ENCODE measurements around the gene CD44.

CD44 gene

DNA sequence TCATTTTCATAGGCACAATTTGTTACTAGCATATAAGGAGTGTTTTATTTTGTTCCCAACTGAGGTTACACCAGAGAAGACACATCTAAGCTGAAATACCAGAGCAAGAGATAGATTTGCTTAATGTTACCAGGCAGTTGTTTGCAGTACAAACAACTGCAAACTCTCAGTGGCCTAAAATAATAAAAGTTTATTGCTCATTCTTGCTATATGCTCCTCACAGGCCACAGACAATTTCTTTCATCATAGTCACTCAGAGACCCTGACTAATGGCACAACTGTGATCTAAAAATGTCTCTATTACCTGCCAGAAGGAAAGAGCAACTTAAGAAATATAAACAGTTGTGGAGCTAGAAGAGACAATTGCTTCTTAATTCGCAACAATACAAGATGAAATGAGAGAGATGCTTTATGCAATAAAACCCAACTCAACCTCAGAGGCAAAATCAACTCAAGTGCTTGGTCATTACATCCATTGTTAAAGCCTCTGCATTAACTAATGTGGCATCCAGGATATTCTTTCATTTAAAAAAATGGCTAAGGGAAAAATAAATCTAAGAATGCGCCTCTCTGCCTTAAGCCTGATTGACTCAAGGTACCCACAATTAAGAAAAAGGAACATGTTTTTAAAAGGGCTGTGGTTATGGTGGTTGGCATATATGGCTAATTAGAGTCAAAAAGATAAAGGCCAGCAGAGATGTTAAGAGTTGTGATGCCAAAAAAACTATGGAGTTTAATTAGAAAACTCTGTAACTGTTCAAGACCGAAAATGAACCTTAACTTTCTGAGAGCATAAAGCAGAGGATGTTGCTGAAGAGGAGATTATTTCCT lies 103.7 kb downstream of the CD44 start:
- no peak for DNase-seq

DNA sequence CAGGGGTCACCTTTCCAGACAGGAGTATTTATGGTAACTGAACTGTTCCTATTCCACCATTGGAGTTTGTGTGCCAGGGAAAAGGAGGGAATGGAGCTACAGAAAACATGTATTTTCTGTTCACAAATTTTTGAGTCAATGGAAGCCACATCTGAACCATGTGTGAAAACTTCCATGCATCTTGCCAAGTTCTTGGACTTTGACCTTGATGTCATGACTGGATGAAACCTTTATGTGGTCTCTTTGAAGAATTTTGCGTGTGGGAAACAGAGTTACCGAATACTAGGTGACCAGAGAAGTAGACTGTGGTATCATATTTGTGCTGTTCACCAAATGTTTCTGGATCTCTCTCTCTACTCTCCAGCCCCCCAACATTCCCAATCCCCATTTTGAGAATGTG lies 104.8 kb downstream of the CD44 start:
- DNase-seq = no peak

DNA sequence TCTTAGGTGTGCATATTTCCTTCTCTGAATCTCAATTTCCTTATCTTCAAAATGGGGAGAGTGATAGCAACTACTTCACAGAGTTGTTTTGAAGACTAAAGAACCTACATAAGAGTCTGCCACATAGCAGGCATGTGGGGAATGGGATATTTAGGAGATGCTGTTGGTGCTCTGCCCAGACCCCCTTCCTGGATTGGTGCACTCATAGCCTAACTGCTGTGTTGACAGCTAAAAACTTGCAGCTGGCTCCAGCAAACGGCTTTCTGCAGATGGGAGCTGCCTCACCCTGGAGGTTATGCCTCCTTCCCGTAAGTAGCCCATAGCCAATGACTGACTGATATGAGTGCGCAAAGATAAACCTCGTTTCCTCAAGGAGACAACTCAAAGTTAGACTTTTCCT lies 106.1 kb downstream of the CD44 start:
- DNase-seq = no peak

DNA sequence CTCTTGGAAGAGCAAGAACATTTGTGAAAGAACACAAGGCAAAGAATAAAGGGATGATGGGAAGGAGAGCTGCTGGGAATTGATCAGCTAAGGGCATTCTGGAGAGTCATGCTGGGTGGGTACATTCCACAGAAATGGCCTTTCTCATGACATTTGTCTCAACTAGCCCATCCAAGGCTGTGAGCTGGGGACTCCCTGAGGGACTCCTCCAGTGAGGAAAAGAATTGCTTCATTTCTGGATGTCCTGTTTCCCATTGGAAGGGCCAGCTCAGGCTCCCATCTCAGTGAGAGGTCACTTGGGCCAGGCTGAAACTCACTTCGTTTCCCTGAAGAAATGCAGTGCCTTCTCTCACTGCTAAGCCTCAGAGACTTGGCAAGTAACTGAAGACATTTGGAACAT lies 106.8 kb downstream of the CD44 start:
- no peak for DNase-seq

DNA sequence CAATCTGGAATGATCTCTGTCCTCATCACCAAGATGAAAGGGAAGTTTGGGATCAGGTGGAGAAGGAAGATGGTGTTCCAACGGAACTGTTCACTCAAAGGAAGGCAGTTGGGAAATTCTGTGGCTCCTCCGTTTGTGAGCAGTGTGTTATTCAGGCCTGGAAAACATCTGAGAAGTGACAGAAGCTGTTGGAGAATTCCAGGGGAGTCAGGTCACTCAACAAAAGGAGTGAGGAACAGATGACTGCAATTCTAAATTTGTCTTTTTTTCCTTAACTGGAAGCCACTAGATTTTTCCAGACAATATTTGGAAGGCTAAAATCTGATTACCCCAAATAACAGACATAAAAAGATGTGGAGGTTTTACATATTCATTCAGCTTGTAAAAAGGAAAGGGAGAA lies 107.8 kb downstream of the CD44 start:
- DNase-seq = no peak

DNA sequence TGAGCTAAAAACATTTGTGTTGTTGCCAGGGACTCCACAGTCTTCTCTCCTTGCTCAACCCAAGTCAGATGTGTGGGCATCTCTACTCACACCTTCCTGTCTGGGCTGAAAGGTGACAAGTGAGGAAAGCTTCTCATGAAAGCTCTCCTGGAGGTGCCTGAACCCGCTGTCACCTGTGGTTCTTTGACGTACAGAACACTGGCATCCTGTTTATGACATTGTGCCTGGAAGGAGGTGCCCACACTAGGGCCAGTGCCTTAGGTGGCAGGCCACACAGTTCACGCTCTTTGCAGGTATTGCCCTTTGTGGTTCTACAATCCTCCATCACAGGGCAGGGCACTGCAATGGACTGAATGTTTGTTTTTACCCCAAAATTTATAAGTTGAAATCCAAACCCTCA lies 108.5 kb downstream of the CD44 start:
- no peak for DNase-seq

DNA sequence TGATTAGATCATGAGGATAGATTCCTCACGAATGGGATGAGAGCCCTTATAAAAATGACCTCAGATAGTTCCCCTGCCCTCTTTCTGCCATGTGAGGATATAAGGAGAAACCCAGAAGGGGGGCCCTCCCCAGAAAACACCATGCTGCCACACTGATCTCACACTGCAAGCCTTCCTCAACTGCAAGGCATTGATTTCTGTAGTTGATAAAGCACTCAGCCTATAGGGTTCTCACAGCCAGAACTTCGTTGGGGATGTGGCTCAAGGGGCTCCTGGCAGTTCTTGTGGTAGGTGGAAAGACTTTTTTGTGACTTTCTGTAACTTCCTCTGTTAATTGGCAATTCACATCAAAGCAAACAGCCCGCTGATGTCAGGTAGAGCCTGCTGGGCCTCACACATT lies 108.9 kb downstream of the CD44 start:
- no peak for DNase-seq

DNA sequence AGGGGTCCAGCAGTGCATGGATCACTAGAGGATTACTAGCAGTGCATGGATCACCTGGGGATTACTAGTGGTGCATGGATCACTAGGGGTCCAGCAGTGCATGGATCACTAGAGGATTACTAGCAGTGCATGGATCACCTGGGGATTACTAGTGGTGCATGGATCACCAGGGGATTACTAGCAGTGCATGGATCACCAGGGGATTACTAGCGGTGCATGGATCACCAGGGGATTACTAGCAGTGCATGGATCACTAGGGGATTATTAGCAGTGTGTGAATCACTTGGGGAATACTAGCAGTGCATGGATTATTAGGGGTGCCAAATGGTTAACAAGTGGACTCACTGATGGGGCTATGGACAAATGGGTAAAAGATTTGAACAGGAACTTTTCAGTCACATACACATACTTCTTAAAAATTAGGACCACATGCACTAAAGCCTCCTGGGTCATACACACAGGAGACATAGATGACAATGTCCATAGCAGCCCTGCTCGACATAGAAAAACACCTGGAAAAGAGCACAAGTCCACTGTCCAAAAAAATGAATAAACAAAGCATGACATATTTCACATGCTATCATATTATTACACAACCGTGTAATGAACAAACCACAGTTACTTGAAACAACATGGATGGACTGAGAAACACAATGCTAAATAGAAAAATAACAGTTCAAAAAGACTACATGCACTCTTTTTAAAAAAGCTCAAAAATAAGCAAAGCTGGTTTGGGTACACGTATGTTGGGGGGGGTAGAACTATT lies 109.8 kb downstream of the CD44 start:
- no peak for DNase-seq

DNA sequence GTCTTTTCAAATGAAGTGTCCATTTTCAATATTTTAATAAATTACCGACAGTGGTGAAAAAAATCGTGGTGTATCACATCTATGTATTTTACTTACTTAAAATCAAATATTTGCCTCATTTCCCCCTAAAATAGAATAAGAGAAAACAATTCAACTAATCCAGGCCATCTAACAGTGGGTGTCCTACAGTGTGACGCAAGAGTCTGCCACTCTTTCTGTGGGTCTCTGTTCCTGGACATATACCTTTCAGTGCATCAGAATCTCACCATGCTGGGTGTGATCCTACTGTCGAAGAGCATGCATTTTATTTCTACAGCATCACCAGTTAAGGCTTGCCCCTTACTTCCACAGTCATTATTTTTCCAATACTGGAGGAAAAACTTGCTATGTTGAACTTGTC lies 111.2 kb downstream of the CD44 start:
- no peak for DNase-seq

DNA sequence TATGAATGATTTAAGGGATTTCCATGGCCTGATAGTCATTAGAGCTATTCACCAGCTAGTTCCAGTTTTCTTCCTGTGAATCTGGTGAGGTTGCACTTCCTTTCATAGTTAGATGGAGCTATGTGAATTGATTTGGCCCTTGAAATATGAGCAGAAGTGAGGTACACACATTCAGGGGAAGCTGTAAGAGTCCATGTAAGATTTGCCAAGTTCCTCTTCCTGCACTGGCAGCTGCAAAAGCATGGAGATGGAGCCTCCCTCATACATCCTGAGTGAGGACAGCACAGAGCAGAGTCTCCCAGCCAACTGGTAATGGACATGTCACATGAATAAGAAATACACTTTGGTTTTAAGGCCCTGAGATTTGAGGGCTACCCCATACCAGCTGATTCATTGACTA lies 111.7 kb downstream of the CD44 start:
- no peak for DNase-seq

DNA sequence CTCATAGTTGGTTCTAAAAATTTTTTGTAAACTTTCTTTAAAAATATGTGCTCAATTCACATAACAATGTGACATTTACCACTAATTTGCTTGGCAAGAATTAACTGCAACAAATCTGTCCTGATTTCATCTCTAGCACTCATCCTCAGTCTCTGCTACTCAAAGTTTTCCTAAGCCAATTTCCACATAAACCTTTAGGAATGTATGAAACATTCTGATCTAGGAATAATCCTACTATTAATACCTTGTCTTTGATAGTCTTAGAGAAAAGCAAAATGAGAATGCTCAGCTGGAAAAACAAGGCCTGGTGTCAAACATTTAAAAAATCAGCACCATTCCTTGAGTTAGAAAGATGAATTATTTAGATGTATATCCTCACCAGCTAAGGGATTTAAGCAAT lies 114.3 kb downstream of the CD44 start:
- no peak for DNase-seq

DNA sequence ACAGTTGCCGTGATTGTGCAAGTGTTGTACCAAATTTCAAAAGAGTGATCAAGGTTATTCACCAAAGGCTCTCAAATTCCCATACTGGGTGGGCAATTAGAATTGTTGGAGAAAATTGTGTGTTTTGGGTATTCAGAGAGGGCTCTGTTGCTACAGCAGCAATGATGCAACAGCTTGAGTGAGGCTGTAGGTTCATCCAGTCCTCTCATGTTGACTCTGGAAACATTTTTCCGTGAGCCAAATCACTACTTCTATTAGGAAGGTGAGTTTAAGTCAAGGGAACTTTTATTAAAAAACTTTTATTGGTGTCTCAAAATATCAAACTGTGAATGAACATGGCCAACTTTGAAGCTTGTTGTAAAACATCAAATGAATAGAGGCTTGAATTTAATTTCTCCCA lies 116.5 kb downstream of the CD44 start:
- DNase-seq = no peak

DNA sequence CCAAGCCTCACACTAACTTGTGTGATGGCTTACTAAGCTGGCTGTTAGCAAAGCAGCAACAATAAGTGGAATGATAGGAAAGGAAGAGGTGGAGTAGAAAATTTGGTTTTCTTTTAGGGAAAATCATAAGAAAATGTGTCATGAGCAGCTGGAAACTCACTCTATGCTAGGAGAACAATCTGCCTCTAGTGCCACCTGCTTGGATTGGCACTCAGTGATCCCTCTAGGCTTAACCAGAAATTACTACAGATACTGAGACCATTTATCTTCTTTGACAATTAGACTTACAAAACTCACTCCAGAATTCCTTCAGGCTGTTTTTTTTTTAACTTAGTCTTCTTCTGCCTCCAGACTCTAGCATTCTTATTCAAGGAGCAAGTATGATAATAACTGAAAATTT lies 117.3 kb downstream of the CD44 start:
- DNase-seq = no peak

DNA sequence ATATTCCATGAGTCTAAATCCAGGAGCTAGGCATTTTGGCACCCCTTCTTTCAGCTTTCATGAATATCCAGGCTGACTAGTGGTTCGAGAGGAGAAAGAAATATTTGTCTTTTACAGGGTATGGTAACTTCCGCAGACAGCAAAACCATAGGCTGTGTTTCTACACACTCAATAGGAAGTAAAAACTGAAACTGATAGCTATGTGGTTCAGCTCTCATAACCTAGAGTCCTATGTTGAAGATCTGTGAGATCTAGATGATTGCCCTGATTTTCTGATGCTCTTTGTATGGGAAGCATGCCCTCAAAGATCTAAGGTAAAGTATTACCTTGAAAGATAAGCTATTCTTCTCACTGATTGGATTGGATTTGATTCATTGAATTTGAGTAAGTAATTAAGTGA lies 118.3 kb downstream of the CD44 start:
- DNase-seq = no peak

DNA sequence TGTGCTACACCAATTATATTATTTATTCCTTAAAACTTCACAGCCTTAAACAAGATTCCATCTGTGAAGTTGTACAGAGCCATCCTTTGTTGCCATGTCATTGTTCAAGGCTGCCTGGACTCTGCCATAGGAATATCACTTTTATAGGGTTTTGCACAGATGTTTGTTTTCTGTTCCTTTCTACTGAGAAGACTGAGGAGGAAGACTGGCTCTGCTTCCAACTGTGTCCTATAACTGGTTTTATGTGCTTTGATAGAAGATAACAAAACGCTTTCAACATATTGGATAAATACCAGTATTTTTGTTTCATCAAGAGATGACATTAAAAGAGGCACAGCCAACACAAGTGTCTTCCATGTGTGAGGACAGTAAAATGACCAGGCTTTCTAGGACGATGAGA lies 120.6 kb downstream of the CD44 start:
- DNase-seq = no peak

DNA sequence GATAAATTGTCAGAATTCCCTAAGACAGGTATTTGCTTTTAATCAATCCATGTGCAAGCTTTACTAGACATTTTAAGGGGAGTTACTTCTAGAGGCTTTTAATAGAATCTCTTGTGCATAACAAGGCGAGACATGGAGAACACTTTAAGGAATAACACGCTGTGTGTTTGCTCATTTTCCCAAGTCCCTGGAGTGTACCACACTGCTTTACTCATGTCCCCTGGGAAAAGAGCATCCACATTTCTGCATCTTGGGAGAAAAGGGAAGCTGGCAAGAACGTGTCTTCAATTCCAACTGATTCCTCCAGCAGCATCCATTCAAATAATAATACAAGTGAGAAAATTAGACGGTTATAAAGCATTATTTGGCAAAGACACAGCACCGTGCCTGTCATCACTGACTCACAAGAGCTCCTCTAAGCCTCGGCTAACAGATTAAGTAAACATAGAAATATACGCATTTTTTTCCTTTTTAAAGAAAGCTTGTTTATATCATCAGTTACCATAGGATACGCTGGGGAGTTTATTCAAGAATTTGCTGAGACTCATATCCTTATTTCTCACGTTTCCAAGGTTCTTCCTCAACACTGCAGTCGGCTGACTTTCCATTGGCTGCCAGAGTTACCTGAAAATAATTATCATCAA lies 121.5 kb downstream of the CD44 start:
- no peak for DNase-seq

DNA sequence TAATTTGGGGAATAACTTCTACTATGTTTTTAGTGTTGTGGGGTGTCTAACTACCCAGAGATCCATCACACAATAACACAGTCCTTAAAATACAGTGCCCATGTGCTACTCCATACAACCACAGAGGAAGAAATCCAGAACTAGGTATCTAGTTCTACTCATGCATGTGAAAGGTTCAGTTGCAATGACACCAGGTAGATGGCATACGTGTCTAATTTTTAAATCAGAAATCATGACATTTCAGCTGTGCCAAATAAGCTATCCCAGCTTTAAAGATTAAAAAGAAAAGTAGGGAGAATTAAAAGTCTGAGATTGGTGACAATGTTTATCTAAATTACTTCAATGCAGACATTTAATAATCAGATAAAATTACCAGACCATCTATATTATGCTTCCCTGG lies 122.2 kb downstream of the CD44 start:
- no peak for DNase-seq

DNA sequence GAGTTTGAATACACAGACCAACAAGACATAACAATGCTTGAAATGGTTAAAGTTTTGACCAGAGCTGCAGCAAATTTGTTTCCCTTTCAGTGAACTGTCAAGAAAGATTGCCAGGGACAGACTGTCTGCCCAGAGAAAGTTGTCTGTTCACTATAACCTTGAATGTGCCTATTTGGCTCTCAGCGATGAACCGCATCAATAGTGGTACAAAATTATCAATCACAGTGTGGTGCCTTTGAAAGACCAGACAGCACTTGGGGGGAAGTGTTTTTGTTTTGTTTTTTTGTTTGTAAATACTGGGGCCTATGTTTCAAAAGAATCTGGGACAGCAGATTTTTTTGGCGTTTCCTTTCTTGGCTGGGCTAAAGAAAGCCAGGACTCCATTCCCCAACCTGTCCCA lies 123.1 kb downstream of the CD44 start:
- no peak for DNase-seq

DNA sequence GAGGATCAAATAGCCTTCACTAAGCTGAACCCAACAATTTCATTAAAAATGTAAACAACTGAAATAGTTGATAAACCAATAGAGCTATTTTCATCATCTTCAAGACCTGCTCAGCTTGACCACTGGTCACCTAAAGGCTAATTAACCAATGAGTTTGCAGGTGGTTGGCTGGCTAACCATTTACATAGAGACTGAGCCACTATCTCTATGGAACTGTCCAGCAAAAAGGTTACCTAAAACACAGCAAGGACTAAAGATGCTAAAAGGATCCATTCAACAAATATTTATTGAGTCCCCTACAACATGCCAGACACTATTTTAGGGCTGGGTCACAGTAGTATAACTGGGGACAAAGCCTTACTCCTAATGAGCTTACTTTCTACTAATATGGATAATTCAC lies 123.8 kb downstream of the CD44 start:
- no peak for DNase-seq

DNA sequence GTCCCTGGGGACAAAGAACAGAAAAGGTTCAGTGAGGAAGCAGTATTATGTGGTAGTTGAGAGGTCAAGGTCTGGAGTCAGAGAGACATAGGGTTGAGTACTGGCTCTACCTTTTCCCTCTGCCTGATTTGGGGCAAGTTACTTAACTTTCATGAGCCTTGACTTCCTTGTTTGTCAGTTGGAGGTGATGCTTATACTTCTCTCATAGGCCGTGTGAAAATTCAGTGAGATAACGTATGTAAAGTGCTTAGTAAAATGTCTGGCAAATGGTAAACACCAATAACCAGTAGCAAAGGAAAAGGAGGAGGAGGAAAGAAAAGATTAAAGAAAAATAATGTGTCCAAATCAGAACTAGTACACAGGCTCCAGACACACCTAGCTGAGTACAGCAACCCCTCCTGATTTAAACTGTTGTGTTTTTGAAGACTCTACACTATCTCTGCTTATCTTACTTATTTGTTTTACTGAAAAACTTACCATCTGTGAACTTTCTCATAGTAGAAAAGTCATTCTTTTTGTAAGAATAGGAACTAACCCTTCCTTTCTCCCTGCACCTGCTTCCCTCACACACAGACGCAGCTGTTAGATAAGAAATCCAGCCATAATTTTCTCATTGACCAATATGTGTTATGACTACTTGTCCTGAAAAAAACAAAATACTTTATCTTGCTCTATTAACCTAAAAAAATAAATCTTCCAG lies 126.9 kb downstream of the CD44 start:
- no peak for DNase-seq

DNA sequence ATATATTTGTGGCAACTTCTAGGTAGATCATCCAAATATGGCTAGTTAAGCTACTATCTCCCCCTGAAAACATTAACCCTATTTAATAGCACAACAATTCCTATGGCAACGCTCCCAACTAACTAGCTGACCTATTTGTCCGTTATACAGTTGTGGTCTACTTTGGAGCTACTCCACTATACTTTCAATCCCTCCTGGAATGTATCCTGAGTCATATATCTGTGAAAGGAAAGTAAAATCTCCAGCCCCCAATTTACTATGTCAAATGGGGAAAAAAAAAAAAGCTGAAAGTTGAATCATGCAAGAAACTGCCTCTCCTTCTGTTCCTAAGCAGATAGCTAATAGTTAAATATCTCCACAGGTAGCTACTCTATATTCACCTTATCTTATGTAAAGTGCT lies 128.5 kb downstream of the CD44 start:
- no peak for DNase-seq

DNA sequence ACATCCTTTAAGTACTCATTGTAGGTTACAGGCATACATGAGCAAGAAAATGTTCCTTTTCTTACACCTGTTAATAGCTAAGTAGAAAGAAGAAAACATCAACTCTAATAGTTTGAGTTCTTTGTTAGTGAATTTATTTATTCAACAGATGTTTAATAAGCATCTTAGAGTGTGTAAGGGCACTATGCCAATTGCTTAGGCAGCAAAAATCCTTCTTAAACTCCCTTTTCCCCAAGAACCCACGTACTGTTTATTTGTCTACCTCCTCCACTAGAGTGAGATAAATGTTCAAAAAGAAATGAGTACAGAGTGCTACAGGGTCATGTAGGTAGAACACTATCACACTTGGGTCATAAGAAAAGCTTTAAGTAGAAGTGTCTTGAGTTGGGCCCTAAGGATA lies 131.4 kb downstream of the CD44 start:
- no peak for DNase-seq

DNA sequence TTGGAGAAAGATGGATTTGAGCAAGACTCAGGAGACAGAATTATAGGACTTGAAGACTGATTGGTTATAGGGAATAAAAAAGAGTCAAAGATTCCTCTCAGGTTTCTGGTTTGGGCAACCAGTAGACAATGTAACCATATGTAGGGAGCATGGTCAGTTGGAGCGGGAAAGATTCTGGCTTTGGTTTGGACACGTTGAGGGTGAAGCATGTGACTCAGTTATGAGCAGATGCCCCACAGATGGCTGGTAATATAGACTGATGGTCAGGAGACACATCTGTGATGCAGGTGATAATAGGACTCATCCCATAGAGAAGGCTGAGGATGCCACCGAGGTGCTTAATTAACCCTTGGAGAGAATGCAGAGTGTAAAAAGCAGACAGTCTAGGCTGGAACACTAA lies 132.1 kb downstream of the CD44 start:
- DNase-seq = no peak

All from COR-L47 (cell line).